Endothelial cell of umbilical vein (primary cell): ENCODE results near the gene NT5C3A.
"Not testable (repeated sequence)": the region's sequence is repeated elsewhere in the genome, so short reads cannot be mapped to it uniquely, and the experiment has no call there.

Experiments
- EZH2 ChIP-seq: IDR thresholded peaks from 2 replicates; pipeline ENCODE4 v1.6.1; 2012; ENCODE audit warnings: borderline replicate concordance, low read depth, mild to moderate bottlenecking, moderate library complexity, low read length, inconsistent platforms; ENCODE audit not compliant: severe bottlenecking
- GATA2 ChIP-seq: IDR thresholded peaks from 2 replicates; pipeline ENCODE4 v1.7.0; 2011; ENCODE audit warnings: low read depth, mild to moderate bottlenecking, moderate library complexity, mixed read lengths, low read length; ENCODE audit not compliant: insufficient read length, insufficient read depth
- JUN ChIP-seq: IDR thresholded peaks from 2 replicates; pipeline ENCODE4 v1.6.1; 2011; ENCODE audit warnings: borderline replicate concordance, low read depth; ENCODE audit not compliant: insufficient read length, insufficient read depth
- MYC ChIP-seq: IDR thresholded peaks from one replicate; pipeline ENCODE4 v1.6.1; 2011; ENCODE audit warnings: mild to moderate bottlenecking, low read depth, low read length
- POLR2A ChIP-seq: IDR thresholded peaks from 2 replicates; pipeline ENCODE4 v1.6.1; 2012; ENCODE audit warnings: low read depth, mild to moderate bottlenecking, control low read depth, low read length
- POLR2AphosphoS5 ChIP-seq: IDR thresholded peaks from 2 replicates; pipeline ENCODE4 v1.6.1; 2012; ENCODE audit warnings: low read depth, mild to moderate bottlenecking, control low read depth, low read length, moderate library complexity; ENCODE audit not compliant: insufficient read depth
- TF ChIP-seq, protein P1 (sequence below), 2 donors: IDR thresholded peaks; 1 replicate in 1 of 2; 2 replicates in 1 of 2; pipeline ENCODE4 v1.5.1; 2011; ENCODE audit warnings: low read length in 2 of 2, mild to moderate bottlenecking in 2 of 2, moderate library complexity in 2 of 2, control low read depth in 1 of 2, inconsistent platforms in 1 of 2, low read depth in 1 of 2; ENCODE audit not compliant: insufficient read depth in 1 of 2; ENCODE audit errors: extremely low read depth in 1 of 2
- TF ChIP-seq, protein P2 (sequence below): IDR thresholded peaks from 2 replicates; pipeline ENCODE4 v1.6.1; 2011; ENCODE audit not compliant: insufficient read depth, insufficient read length

DNA sequence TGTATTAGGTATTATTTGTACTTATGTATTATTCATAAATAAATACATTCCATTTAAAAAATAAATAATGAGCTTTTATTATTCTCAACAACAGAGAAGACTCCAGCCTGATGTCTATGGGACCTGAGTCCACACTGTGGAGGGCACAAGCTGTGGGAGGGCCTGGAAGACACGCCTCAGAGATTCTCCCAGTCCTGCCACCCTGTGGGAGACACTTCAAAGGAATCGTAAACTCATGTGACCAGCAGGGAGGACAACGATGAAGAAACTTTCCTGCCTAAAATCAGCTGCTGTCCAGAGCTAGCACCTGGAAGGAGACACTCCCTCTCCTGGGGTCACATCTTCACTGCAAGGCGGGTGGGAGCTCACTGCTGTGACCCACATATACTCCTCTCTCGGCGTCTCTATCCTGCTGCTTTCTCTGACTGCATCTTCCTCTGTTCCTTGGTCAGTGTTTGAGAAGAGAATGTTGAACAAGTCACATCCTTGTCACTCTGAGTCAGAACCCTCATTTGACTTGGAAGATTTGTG lies 32.2 kb upstream of the NT5C3A start:
- not testable (repeated sequence) for TF ChIP-seq POLR2AphosphoS5, EZH2, POLR2A, GATA2, MYC, JUN
- TF ChIP-seq, protein P1, sequence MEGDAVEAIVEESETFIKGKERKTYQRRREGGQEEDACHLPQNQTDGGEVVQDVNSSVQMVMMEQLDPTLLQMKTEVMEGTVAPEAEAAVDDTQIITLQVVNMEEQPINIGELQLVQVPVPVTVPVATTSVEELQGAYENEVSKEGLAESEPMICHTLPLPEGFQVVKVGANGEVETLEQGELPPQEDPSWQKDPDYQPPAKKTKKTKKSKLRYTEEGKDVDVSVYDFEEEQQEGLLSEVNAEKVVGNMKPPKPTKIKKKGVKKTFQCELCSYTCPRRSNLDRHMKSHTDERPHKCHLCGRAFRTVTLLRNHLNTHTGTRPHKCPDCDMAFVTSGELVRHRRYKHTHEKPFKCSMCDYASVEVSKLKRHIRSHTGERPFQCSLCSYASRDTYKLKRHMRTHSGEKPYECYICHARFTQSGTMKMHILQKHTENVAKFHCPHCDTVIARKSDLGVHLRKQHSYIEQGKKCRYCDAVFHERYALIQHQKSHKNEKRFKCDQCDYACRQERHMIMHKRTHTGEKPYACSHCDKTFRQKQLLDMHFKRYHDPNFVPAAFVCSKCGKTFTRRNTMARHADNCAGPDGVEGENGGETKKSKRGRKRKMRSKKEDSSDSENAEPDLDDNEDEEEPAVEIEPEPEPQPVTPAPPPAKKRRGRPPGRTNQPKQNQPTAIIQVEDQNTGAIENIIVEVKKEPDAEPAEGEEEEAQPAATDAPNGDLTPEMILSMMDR (IDR thresholded peaks at IDR 0.05; ENCODE audit: extremely low read depth in 1 of 2, insufficient read depth in 1 of 2, low read depth in 1 of 2, low read length in 2 of 2): not testable (repeated sequence)
- TF ChIP-seq, protein P2, sequence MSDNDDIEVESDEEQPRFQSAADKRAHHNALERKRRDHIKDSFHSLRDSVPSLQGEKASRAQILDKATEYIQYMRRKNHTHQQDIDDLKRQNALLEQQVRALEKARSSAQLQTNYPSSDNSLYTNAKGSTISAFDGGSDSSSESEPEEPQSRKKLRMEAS: not testable (repeated sequence)
